Measurements from ENCODE around the gene ANGEL1. TPM values are rescaled to one million over a fixed set of nuclear protein-coding genes. Genes with fewer than 3 reads are reported as not detected.

The ANGEL1 gene, protein sequence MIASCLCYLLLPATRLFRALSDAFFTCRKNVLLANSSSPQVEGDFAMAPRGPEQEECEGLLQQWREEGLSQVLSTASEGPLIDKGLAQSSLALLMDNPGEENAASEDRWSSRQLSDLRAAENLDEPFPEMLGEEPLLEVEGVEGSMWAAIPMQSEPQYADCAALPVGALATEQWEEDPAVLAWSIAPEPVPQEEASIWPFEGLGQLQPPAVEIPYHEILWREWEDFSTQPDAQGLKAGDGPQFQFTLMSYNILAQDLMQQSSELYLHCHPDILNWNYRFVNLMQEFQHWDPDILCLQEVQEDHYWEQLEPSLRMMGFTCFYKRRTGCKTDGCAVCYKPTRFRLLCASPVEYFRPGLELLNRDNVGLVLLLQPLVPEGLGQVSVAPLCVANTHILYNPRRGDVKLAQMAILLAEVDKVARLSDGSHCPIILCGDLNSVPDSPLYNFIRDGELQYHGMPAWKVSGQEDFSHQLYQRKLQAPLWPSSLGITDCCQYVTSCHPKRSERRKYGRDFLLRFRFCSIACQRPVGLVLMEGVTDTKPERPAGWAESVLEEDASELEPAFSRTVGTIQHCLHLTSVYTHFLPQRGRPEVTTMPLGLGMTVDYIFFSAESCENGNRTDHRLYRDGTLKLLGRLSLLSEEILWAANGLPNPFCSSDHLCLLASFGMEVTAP
- total RNA-seq (25.2 and 27.3 TPM in 2 replicates), polyA plus RNA-seq (12.3 and 13.1 TPM in 2 replicates), polyA minus RNA-seq (8.1 and 16.6 TPM in 2 replicates)
- total RNA-seq (2013), result 12.8 TPM

DNA sequence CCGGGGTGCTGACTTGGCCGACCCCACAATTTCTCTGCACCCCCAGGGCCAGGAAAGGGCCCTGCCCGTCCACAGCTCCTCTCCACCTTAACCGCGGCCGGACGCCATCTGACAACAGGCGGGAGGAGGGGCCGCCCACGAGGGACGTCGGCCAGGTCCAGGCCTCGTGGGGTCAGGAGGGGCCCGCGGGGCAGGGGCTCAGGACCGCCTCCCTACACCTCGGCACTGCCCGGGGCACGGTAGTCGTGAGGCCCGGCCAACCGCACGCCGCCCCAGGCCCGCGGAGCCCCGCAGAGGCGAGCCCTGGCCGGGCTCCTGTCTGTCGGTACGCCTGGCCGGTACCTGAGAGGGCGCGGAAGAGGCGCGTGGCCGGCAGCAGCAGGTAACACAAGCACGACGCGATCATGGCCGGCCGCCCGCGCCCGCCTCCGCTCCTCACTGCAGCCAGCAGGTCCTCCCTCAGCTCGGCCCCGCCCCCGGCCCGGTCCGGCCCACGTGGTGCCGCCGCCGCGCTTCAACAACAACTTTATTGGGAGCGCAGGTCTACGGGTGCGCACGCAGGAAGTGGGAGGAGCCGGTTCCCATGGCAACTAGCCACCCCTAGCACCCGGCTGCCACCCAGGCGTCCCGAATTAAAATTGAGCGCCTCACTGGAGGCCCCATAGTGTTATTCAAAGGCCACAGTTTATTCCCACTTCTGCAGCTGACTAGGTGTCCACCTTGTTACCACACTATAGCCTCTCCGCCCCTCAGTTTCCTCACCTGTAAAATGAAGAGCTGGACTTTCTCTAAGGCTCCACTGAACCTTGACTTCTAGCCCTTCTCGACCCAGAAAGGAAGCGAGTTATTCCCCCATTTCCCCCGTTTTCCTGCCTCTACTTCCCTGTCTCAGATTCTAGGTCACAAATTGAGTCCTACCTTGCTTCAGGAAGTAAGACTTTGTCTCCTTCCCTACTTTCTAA, at the start of gene ANGEL1:
TSS of gene ANGEL1 (minus strand) at position 461 of the 962 bp plus-strand sequence. CDS start at position 406, 55 bp downstream.
- CTCF ChIA-PET, result interaction anchor here (0.6 to 3.4 kb wide), 6 partner anchors 28 to 762 kb away, joined by 3 to 26 read pairs (median 4); no protein-coding TSS in a partner anchor

More for the DNA sequence above, at the start of gene ANGEL1:
- POLR2A ChIA-PET, result interaction anchor here (0.7 to 1.6 kb wide), 3 partner anchors 9 to 134 kb away, joined by 3 read pairs; no protein-coding TSS in a partner anchor
- intact Hi-C loops (cut with micrococcal nuclease), result loop anchor here (1.0 to 10.0 kb wide), 7 partner anchors 50 to 802 kb away; partner anchors contain the start of genes CIPC, SPTLC2, VASH1 and VIPAS39
- peaks cover 0 to 8% (median 3%) of the 10 kb centered on the region in 4 experiments for H3K27me3 ChIP-seq (replicated peaks in 1 of 4; ENCODE audit: control extremely low read depth in 1 of 4, control insufficient read depth in 3 of 4, insufficient read depth in 4 of 4, low read length in 3 of 4)
- H3K27ac ChIP-seq (ENCODE audit: low read length in 2 of 2), result peak within 1 kb of the TSS; percentile 65 to 84
- H3K36me3 ChIP-seq (replicated peaks in 1 of 2; ENCODE audit: control extremely low read depth in 1 of 2, control insufficient read depth in 1 of 2, extremely low read depth in 1 of 2, insufficient read depth in 2 of 2, low read length in 1 of 2), result peaks cover 0 to 12% of the 10 kb centered on the region in 2 experiments
- Mint-ChIP-seq H3K4me3 (peak within 1 kb of the TSS; percentile 90), H3K27ac (peak within 1 kb of the TSS; percentile 99), H3K27me3 (no peaks in the 10 kb centered on the region), H3K4me1 (peaks cover 28% of the 10 kb centered on the region), H3K9me3 (ENCODE audit: insufficient read depth) (no peaks in the 10 kb centered on the region)
- peaks cover 20 to 25% of the 10 kb centered on the region in 2 donors for H3K4me1 ChIP-seq (ENCODE audit: control insufficient read depth in 2 of 2, insufficient read depth in 2 of 2, low read length in 2 of 2)
- 3% methylated on average over 69 of the region's 69 CpGs for WGBS (ENCODE audit: insufficient coverage)
- TF ChIP-seq EZH2 (IDR thresholded peaks at IDR 0.05; ENCODE audit: borderline replicate concordance, insufficient read depth, low read depth, low read length, poor library complexity, severe bottlenecking), result no peak
- TF ChIP-seq, protein P1, sequence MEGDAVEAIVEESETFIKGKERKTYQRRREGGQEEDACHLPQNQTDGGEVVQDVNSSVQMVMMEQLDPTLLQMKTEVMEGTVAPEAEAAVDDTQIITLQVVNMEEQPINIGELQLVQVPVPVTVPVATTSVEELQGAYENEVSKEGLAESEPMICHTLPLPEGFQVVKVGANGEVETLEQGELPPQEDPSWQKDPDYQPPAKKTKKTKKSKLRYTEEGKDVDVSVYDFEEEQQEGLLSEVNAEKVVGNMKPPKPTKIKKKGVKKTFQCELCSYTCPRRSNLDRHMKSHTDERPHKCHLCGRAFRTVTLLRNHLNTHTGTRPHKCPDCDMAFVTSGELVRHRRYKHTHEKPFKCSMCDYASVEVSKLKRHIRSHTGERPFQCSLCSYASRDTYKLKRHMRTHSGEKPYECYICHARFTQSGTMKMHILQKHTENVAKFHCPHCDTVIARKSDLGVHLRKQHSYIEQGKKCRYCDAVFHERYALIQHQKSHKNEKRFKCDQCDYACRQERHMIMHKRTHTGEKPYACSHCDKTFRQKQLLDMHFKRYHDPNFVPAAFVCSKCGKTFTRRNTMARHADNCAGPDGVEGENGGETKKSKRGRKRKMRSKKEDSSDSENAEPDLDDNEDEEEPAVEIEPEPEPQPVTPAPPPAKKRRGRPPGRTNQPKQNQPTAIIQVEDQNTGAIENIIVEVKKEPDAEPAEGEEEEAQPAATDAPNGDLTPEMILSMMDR (IDR thresholded peaks at IDR 0.05), result no peak
- peak within 1 kb of the TSS; percentile 87 for H3K4me2 ChIP-seq (replicated peaks; ENCODE audit: low read depth, low read length, poor library complexity, severe bottlenecking)
- peak within 1 kb of the TSS; percentile 96 for H2AFZ ChIP-seq (ENCODE audit: insufficient read depth, low read depth, low read length, poor library complexity, severe bottlenecking)
- H4K20me1 ChIP-seq (ENCODE audit: control insufficient read depth, insufficient read depth, low read length, poor library complexity, severe bottlenecking), result peaks cover 10% of the 10 kb centered on the region
- peak within 1 kb of the TSS; percentile 81 for H3K9ac ChIP-seq (ENCODE audit: low read length)
- H3K79me2 ChIP-seq (ENCODE audit: control insufficient read depth, insufficient read depth, low read length), result peaks cover 25% of the 10 kb centered on the region
- peak; percentile 99 for DNase-seq
- peak; percentile 95 for ATAC-seq (ENCODE audit: low read depth)
- peak within 1 kb of the TSS; percentile 31 to 79 (median 72) for H3K4me3 ChIP-seq (ENCODE audit: control extremely low read depth in 1 of 5, extremely low read depth in 1 of 5, insufficient read depth in 1 of 5, low read depth in 2 of 5, low read length in 4 of 5)
- H3K9me3 ChIP-seq (ENCODE audit: control extremely low read depth in 1 of 3, control insufficient read depth in 2 of 3, insufficient read depth in 1 of 3, low read length in 2 of 3), result no peaks in the 10 kb centered on the region

Data from B cell (primary cell).